ENCODE results near the gene CTCFL.

Gene CTCFL

GRCh38 chr20:57471496-57472372 lies 53.2 kb downstream of the CTCFL start:
- Histone ChIP-seq H3K27me3 (ENCODE audit: control insufficient read depth, insufficient read depth, low read length) (no peaks in the 10 kb centered on the region), H3K9ac (ENCODE audit: low read depth, low read length) (no peak overlapping the region), H3K36me3 (ENCODE audit: control insufficient read depth, insufficient read depth, low read length) (no peaks in the 10 kb centered on the region), H3K9me3 (ENCODE audit: control insufficient read depth, insufficient read depth, low read length) (no peaks in the 10 kb centered on the region), H3K4me1 (ENCODE audit: control insufficient read depth, insufficient read depth, low read length) (peaks cover 8% of the 10 kb centered on the region), H3K4me3 (ENCODE audit: low read depth, low read length) (no peak overlapping the region)

DNA sequence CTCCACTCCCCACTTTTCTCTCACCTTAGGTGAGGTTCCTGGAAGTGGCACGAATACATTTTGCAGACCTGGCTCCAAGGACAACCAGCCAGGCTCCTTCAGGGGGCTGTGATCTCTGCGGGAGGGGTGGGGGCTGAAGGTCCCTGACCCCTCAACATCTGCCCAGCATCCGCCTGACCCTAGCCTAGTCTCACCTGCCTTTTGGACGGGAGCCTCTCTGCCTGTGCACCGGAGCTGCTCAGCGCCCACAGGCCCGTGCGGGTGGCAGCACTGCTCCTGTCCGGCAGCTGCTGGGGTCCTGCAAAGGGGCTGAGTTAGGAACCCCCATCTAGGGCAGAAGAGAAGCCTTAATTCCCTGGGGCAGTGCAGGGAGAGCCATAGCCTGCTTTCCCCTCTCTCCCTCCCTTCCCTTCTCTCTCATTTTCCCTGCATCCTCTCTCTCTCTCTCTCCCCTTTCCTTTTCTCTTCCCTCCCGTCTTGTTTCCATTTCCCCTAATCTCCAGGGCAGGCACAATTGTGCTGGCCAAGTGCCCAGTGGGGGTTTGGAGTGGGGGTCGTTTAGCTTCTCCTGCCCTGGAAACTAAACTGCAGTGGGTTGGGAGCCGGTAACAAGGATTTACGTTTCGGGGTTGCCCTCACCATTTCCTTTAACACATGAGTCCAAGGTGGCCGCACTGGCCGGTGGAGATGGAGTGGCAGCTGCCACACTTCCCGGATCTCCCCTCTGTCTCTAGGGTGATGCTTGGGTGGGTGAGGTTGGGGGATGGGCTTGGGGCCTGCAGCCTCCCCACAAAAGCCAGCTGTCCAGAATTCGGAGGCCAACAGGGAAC lies 54.1 kb downstream of the CTCFL start:
- H3K27me3 ChIP-seq (ENCODE audit: control insufficient read depth, insufficient read depth, low read length): no peaks in the 10 kb centered on the region
- peak overlapping the region; percentile 54 for H3K9ac ChIP-seq (ENCODE audit: low read depth, low read length)

GRCh38 chr20:57470212-57470522 lies 54.8 kb downstream of the CTCFL start:
- peaks cover 8% of the 10 kb centered on the region for H3K4me1 ChIP-seq (ENCODE audit: control insufficient read depth, insufficient read depth, low read length)
- H3K36me3 ChIP-seq (ENCODE audit: control insufficient read depth, insufficient read depth, low read length): no peaks in the 10 kb centered on the region
- H3K27me3 ChIP-seq (ENCODE audit: control insufficient read depth, insufficient read depth, low read length): no peaks in the 10 kb centered on the region
- H3K9ac ChIP-seq (ENCODE audit: low read depth, low read length): no peak overlapping the region
- no peaks in the 10 kb centered on the region for H3K9me3 ChIP-seq (ENCODE audit: control insufficient read depth, insufficient read depth, low read length)
- no peak overlapping the region for H3K4me3 ChIP-seq (ENCODE audit: low read depth, low read length)

More for the DNA sequence above, 54.1 kb downstream of the CTCFL start:
- Histone ChIP-seq H3K36me3 (ENCODE audit: control insufficient read depth, insufficient read depth, low read length) (no peaks in the 10 kb centered on the region), H3K4me1 (ENCODE audit: control insufficient read depth, insufficient read depth, low read length) (peaks cover 8% of the 10 kb centered on the region), H3K4me3 (ENCODE audit: low read depth, low read length) (no peak overlapping the region), H3K9me3 (ENCODE audit: control insufficient read depth, insufficient read depth, low read length) (no peaks in the 10 kb centered on the region)

GRCh38 chr20:57469418-57470211 lies 55.3 kb downstream of the CTCFL start:
- H3K36me3 ChIP-seq (ENCODE audit: control insufficient read depth, insufficient read depth, low read length): no peaks in the 10 kb centered on the region
- H3K9me3 ChIP-seq (ENCODE audit: control insufficient read depth, insufficient read depth, low read length): no peaks in the 10 kb centered on the region
- H3K9ac ChIP-seq (ENCODE audit: low read depth, low read length): no peak overlapping the region
- no peaks in the 10 kb centered on the region for H3K27me3 ChIP-seq (ENCODE audit: control insufficient read depth, insufficient read depth, low read length)
- peaks cover 8% of the 10 kb centered on the region for H3K4me1 ChIP-seq (ENCODE audit: control insufficient read depth, insufficient read depth, low read length)
- H3K4me3 ChIP-seq (ENCODE audit: low read depth, low read length): no peak overlapping the region

DNA sequence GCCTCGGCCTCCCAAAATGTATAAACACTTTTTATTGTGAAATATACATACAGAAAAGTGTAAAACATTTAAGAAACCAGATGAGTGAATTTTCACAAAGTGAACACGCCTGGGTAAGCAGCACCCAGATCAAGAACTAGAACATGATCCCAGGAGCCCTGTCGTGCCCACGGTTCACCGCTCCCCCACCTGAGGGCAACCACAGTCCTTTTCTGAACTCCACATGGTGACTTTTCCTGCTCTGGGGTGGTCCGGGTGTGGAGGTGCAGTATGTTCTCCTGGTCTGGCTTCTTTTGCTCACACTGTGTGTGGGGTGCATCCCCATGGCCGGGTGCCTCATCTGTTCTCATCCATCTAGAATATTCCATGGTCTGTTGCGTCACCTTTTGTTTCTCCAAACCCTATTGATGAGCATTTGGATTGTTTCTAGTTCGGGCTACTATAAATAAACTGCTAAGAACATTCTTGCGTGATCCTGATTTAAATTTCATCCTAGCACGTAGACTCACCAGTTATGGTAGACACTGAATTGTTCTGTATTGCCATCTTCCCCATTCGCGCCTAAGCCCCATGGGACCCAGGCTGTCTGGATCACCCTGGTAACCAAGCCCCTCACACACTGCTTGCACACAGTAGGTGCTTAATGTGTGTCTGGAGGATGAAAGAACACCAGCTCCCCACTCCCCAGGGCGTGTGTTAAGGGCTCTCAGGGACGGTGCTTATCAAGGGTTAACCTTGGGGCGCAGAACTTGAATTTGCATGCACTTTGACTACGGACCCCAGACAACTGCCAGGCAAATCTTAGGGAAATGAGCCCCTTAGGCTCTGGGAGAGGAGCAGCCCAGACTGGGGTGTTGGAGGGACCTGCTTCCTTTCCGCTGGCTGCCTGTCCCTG lies 56.2 kb downstream of the CTCFL start:
- Histone ChIP-seq H3K4me1 (ENCODE audit: control insufficient read depth, insufficient read depth, low read length) (peaks cover 8% of the 10 kb centered on the region), H3K4me3 (ENCODE audit: low read depth, low read length) (no peak overlapping the region), H3K9ac (ENCODE audit: low read depth, low read length) (no peak overlapping the region), H3K36me3 (ENCODE audit: control insufficient read depth, insufficient read depth, low read length) (no peaks in the 10 kb centered on the region), H3K27me3 (ENCODE audit: control insufficient read depth, insufficient read depth, low read length) (no peaks in the 10 kb centered on the region), H3K9me3 (ENCODE audit: control insufficient read depth, insufficient read depth, low read length) (no peaks in the 10 kb centered on the region)

GRCh38 chr20:57467742-57468141 lies 57.2 kb downstream of the CTCFL start:
- Histone ChIP-seq H3K27me3 (ENCODE audit: control insufficient read depth, insufficient read depth, low read length) (no peaks in the 10 kb centered on the region), H3K9me3 (ENCODE audit: control insufficient read depth, insufficient read depth, low read length) (no peaks in the 10 kb centered on the region), H3K4me1 (ENCODE audit: control insufficient read depth, insufficient read depth, low read length) (peaks cover 8% of the 10 kb centered on the region), H3K36me3 (ENCODE audit: control insufficient read depth, insufficient read depth, low read length) (no peaks in the 10 kb centered on the region), H3K9ac (ENCODE audit: low read depth, low read length) (no peak overlapping the region), H3K4me3 (ENCODE audit: low read depth, low read length) (no peak overlapping the region)

DNA sequence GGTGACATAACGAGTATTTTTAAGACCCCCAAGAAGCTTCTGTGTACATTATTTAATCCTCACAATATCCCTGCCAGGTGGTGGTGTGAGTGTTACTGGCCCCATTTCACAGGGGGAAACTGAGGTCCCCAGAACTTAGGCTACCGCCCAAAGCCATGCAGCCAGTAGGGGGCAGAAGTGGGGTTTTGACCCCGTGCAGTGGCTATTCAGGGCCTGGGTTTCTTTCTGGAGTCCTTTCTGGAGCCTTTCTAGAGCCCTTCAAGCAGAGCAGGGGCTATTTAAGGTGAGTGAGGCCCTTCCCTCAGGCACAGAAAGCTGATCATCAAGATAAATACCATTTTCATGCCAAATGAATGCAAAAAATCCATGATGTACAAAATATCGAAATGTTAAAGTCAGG lies 59.0 kb downstream of the CTCFL start:
- no peak overlapping the region for H3K4me3 ChIP-seq (ENCODE audit: low read depth, low read length)
- no peaks in the 10 kb centered on the region for H3K27me3 ChIP-seq (ENCODE audit: control insufficient read depth, insufficient read depth, low read length)
- peaks cover 8% of the 10 kb centered on the region for H3K4me1 ChIP-seq (ENCODE audit: control insufficient read depth, insufficient read depth, low read length)
- no peaks in the 10 kb centered on the region for H3K9me3 ChIP-seq (ENCODE audit: control insufficient read depth, insufficient read depth, low read length)
- no peak overlapping the region for H3K9ac ChIP-seq (ENCODE audit: low read depth, low read length)
- H3K36me3 ChIP-seq (ENCODE audit: control insufficient read depth, insufficient read depth, low read length): no peaks in the 10 kb centered on the region

GRCh38 chr20:57465486-57465885 lies 59.5 kb downstream of the CTCFL start:
- H3K27me3 ChIP-seq (ENCODE audit: control insufficient read depth, insufficient read depth, low read length): no peaks in the 10 kb centered on the region
- H3K36me3 ChIP-seq (ENCODE audit: control insufficient read depth, insufficient read depth, low read length): no peaks in the 10 kb centered on the region
- no peak overlapping the region for H3K4me3 ChIP-seq (ENCODE audit: low read depth, low read length)
- H3K9me3 ChIP-seq (ENCODE audit: control insufficient read depth, insufficient read depth, low read length): no peaks in the 10 kb centered on the region
- H3K9ac ChIP-seq (ENCODE audit: low read depth, low read length): no peak overlapping the region
- H3K4me1 ChIP-seq (ENCODE audit: control insufficient read depth, insufficient read depth, low read length): peaks cover 8% of the 10 kb centered on the region

GRCh38 chr20:57464642-57465211 lies 60.2 kb downstream of the CTCFL start:
- Histone ChIP-seq H3K9me3 (ENCODE audit: control insufficient read depth, insufficient read depth, low read length) (no peaks in the 10 kb centered on the region), H3K9ac (ENCODE audit: low read depth, low read length) (no peak overlapping the region), H3K4me3 (ENCODE audit: low read depth, low read length) (no peak overlapping the region)

GRCh38 chr20:57462781-57463180 lies 62.2 kb downstream of the CTCFL start:
- no peak overlapping the region for H3K4me3 ChIP-seq (ENCODE audit: low read depth, low read length)
- no peak overlapping the region for H3K9ac ChIP-seq (ENCODE audit: low read depth, low read length)
- H3K36me3 ChIP-seq (ENCODE audit: control insufficient read depth, insufficient read depth, low read length): no peaks in the 10 kb centered on the region
- no peaks in the 10 kb centered on the region for H3K27me3 ChIP-seq (ENCODE audit: control insufficient read depth, insufficient read depth, low read length)
- no peaks in the 10 kb centered on the region for H3K4me1 ChIP-seq (ENCODE audit: control insufficient read depth, insufficient read depth, low read length)
- H3K9me3 ChIP-seq (ENCODE audit: control insufficient read depth, insufficient read depth, low read length): no peaks in the 10 kb centered on the region

More at GRCh38 chr20:57464642-57465211, 60.2 kb downstream of the CTCFL start:
- Histone ChIP-seq H3K4me1 (ENCODE audit: control insufficient read depth, insufficient read depth, low read length) (peaks cover 3% of the 10 kb centered on the region), H3K36me3 (ENCODE audit: control insufficient read depth, insufficient read depth, low read length) (no peaks in the 10 kb centered on the region), H3K27me3 (ENCODE audit: control insufficient read depth, insufficient read depth, low read length) (no peaks in the 10 kb centered on the region)
